Cerebellar nuclear complex (tissue), 1 donor: Measurements from ENCODE around the gene TMEM14C.

ENCODE experiments used
- DNase-seq, 2 experiments: peaks; one replicate each; lab custom pipeline; 2025; lab: John Stamatoyannopoulos, UW

TMEM14C gene

DNA sequence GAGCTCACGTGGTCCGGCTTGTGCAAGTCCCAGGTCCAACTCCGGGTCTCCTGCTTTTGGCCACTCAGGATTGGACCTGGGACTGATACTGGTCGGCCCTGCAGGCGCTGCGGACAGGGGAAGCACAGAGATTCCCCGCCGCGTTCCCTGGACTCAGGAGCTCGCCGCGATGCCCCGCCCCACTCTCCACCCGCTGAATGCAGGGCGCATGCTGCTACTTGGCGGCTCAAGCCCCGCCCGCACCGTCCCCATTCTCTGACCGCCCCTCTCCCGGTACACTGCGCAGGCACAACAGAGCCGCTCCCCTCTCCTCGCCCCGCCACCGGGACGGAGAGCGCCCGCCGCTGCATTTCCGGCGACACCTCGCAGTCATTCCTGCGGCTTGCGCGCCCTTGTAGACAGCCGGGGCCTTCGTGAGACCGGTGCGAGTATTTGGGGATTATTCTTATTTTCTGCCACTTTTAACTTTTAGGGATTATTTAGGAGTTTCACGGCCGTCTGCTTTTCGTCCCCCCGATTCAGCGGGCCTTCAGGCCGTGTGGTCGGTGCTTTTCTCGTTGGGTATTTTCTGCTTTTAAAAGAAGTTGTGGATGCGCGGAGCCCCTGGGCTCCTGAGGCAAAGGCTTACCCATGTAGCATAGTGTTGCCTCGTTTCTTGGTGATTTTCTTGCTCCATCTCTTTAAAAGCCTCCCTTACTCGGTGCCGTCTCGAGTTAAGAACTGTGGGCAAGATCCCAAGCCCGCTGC lies at the start of gene TMEM14C:
TMEM14C (plus strand) TSS at position 251 of the 747 bp plus-strand sequence. CDS start 1,544 bp downstream, outside the sequence.
- DNase-seq, result peak; percentile 89 to 99

DNA sequence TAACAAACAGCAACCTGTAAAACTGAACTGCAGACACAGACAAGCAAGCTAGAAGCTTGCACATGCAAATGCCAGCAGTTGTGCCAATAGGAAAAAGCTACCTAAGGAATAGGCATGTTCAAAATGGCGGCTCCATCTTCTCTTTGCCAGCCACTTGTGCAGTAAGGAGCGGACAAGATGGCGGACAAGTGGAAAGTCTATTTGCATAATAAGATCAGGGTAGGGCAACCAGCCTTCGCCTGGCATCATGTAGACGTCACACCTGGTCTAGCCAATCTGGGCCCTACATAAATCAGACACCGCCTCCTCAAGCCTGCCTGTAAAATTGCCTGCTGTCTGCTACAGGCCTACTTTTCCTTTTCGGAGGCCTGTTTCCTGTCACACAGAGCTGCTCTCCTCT lies 46.5 kb upstream of the TMEM14C start:
- no peak for DNase-seq

DNA sequence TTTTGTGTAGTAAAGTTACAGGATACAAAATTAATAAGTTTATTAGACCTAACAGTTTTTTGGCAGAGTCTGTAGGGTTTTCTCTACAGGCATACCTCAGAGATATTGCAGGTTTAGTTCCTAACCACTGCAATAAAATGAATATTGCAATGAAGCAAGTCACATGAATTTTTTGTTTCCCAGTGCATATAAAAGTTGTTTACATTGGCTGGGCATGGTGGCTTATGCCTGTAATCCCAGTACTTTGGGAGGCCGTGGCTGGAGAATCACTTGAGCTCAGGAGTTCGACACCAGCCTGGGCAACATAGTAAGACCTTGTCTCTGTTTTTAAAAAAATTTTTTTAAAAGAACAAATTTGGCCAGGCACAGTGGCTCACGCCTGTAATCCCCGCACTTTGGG lies 44.4 kb upstream of the TMEM14C start:
- no peak for DNase-seq

DNA sequence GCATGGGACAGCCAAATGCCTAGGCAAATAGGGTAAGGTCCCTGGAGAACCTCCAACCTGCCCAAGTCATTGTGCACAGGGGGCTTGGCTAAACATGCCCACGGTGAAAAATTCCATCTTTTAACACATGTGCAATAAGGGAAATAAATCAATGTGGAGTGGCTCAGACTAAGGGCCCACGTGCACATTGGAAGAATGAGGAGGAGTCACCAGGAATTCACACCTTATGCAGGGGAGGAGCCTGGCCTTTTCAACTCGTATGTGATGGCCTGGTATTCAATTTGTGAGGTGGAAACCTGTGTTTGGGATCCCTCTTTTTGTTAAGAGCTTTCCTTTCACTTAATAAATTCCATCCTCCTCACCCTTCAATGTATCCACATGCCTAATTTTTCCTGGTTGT lies 41.1 kb upstream of the TMEM14C start:
- no peak for DNase-seq

DNA sequence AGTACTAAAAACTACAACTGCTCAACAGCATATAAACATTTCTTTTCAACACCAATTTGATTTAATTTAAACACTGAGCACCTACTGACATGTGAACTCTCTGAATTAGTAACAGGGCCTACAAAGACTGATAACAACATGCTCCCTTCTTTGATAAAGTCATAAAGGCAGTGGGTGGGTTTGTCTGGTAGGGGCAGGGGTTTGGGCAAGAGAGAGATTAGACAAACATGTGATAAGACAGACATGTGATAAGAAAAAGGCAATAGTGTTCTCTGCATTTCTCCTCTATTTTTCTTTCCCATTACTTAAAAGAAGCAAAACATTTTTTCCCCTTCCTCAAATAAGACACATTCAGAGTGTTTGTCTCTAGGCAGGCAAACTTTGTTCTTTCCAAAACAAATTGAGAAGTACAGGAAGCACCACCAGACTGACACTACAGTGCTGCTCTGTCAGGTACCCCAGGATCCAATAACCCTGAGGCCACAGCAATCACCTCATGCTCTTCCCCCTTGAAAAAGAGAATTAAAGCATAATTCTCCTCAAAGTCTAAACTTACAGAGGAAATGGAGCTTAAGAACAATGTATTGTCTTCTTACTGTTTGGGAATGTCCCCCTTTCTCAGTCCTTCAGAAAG lies 40.4 kb upstream of the TMEM14C start:
- DNase-seq, result no peak

DNA sequence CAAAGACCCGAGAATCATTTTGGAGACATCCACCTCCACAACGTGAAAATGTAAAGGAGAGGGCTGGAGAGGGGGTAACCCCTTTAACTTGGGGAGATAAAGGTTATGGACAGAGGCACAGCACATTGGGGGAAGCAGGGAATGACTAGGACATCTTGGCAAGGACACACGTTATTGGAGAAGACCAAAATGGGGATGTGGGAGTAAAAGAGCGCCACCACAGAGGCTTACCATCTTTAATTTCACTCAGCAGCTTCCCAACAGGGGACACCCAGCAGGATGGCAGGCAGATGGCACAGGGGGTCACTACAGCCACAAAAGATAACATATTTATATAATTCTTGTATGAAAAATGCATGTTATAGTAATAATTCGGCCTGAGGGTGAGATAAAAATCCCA lies 38.3 kb upstream of the TMEM14C start:
- no peak for DNase-seq

DNA sequence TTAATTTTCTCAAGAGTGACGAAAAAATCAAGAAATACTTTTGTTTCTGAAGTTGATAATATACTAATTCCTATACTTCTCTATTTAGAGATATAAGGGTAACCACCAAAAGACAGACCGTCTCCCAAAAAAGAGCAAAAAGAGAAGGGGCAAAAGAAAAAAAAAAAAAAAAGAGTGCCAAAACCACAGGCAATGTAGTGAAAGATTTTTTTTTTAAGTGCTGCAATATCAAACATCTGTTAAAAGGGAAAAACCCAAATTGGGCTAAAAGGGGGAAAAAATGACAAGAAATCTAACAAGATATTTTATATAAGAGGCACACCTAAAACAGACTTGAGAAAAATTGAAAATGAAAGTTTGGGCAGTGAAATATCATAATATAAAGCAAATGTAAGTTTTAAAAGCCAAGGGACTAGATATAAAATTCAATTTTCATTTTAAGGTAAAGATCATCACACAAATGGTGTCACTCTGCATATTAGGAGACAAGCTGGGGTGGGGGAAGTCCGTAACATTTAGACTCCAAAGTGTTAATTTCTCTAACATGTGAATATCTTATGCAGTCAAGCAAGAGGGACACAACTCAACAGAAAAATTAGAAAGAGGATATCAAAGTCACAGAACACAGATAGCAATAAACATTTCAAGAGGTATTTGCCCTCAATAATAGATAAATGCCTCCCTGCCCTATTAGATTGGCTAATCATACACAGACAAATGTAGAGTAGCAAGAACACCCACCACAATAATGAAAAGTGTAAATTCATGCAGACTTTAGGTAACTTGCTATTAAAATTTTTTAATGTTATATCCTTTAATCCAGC lies 37.6 kb upstream of the TMEM14C start:
- no peak for DNase-seq

DNA sequence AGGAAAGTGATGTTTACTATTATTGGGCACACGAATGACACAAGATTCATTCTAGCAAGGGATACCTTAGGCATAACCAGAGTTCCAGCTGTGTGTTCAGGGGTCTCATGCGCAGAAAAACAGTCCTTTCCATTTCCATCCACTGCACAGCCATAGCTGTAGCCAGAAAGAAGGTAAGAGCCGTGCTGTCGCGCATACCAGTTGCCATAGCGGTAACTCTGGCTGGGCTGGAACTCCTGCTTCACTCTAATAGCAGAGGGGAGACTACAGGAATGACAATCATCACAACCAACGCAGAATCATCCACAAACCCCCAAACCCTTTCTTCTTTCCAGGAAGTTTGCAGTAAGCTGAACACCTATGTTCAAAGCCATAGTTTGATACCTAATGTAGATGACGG lies 36.0 kb upstream of the TMEM14C start:
- DNase-seq, result no peak

DNA sequence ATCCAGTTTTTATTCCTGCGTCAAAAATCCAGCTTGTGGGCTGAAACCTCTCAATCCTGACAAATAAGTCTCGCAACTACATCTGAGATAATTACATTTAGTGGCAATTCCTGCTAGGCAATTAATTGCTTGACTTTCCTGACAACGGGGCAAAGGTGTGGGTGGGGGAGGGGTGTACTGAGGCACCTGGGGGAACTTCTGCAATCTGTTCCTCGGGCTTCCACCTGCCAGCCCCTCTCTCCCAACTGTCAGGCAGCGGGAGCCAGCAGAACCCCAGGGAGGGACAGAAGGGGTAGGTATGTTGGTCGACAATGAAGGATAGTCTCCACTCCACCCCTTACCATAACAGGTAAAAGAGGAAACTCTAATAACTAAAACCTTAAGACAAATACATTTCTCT lies 35.3 kb upstream of the TMEM14C start:
- no peak for DNase-seq

DNA sequence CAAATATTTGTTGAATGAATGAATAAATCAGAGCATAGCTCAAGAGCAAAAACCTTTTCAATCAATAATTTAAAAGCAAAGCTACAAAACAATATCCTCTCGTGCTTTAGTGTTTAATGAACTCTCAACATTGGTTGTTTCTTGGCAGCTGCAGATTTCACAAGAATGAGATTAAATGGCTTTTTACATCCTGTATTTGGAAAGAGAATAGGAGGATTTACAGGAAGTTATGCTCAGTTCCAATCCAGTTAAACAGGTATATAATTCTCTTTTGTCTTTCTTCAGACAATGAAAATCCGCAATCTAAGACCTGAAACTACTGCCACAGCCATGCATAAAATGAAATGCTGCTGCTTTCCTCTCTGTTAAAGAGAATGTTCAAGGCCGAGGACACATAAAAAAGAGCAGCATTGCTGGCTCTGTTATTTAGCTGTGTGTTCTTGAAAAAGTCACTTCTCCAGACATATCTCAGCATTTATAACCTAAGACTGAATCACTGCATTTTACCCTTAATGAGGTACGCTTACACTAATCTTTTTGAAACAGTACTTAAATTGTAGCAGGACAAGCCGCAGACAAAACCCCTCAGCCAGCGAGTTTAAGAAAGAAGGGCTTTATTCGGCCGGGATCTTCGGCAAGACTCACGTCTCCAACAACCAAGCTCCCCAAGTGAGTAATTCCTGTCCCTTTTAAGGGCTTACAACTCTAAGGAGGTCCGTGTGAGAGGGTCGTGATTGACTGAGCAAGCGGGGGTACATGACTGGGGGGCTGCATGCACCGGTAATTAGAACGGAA lies 32.0 kb upstream of the TMEM14C start:
- no peak for DNase-seq

DNA sequence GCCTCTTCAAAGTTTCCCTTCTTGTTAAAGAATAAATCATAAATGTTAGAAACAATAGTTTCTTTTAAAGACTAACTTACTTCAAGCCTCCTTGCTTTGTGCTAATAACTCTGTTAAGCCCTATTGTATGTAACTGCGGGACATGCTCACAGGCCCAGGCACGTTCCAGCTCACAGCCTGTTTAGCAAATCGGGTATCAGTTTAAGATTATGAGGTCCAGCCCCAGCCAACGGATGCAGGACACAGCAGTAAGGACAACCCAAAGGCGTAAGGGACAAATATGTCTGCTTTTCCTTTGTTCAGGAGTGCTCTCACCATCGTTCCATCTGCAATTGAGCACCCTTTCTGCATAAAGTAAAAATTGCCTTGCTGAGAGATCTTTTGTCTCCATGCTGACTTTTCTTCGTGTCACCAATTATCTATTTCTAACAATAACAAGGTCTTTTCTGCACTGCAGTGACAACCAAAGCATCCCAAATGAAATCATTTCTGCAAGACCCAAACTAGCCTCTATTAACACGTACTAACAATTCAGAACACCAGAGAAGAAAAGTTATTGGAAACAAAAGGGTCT lies 29.8 kb upstream of the TMEM14C start:
- DNase-seq, result no peak

DNA sequence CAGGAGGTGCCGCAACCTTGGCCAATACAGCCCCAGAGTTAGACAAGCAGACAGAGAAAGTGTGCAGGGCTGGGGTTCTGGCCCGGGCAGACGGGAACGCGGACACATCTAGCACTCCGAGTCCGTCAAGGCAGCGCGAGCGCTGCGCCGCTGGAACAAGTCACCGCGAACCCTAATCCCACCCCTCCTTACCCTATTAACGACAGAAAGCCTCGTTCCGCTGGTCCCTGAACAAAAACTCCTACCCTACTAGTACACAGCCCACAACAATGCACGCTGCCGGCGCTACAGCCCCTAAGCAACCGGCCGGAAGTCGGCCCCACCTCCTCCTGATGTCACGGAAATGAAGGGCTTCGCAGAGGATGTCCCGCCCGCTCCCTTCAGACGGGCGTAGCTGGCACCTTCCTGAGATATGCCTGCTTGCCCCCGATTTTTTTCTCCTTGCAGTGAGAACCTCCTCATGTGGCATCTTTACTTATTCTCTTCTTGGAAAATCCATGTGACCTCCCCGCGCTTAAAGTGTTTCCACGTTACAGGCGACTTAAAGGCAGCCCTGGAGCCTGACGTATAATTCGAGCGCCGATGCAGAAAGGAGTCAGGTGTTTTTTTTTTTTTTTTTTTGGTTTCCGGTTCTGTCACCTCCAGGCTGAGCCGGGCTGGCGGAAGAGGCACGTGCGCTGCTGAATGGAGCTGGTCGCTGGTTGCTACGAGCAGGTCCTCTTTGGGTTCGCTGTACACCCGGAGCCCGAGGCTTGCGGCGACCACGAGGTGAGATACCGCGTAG lies 28.4 kb upstream of the TMEM14C start, which contains the start of the genes C6orf52 and PAK1IP1:
C6orf52 (minus strand) TSS at position 315 of the 784 bp plus-strand sequence. CDS start 7,066 bp downstream, outside the sequence.
PAK1IP1 (plus strand) TSS at position 671 of the 784 bp plus-strand sequence; CDS start at position 685, 14 bp downstream.
- peak; percentile 17 to 84 for DNase-seq

DNA sequence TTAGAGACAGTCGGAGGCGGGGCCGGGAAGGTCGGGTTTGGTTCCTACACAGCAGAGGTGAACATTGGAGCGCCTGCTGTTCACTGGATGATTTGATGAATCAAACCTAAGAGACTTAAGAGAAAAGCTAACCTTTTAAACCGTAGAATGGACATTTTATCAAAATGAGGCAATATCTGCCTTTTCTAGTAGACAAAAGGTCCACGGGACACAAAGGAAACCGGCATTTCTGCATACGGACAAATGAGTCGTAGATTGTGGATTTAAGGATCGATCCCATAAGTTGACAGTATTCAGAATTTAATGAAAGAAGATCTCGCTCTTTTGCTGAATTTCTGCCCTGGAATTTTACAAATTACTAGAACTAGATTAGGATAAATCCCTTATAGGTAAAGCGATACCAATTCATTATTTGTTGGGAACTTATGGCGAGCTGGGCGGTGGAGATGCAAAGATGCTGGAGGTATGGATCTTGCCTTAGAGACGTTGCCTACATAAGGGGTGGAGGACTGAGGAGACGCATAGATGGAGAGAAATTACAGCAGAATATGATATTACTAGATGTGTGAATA lies 27.7 kb upstream of the TMEM14C start:
- no peak for DNase-seq

DNA sequence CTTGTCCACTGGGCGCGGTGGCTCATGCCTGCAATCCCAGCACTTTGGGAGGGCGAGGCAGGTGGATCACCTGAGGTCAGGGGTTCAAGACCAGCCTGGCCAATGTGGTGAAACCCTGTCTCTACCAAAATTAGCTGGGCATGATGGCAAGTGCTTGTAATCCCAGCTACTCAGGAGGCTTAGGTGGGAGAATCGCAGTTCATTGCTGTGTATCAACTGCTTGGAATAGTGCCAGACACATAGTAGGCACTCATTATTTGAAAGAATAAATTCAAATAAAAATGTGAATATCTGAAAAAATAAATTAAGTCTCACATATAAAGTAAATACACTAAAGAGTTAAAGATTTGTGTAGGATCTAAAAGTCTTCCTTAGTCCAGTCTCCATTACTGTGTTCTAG lies 26.2 kb upstream of the TMEM14C start:
- DNase-seq, result no peak

DNA sequence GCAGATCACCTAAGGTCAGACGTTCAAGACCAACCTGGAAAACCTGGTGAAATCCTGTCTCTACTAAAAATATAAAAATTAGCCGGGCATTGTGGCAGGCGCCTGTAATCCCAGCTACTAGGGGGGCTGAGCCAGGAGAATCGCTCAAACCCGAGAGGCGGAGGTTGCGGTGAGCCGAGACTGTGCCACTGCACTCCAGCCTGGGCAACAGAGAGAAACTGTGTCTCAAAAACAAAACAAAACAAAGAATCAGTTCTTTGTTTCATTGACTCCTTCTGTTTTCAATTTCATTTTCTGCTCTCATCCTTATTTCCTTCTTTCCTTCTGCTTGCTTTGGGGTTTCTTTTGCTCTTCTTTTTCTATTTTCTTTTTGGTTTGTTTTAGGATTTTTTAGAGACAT lies 8.9 kb upstream of the TMEM14C start:
- DNase-seq, result no peak

DNA sequence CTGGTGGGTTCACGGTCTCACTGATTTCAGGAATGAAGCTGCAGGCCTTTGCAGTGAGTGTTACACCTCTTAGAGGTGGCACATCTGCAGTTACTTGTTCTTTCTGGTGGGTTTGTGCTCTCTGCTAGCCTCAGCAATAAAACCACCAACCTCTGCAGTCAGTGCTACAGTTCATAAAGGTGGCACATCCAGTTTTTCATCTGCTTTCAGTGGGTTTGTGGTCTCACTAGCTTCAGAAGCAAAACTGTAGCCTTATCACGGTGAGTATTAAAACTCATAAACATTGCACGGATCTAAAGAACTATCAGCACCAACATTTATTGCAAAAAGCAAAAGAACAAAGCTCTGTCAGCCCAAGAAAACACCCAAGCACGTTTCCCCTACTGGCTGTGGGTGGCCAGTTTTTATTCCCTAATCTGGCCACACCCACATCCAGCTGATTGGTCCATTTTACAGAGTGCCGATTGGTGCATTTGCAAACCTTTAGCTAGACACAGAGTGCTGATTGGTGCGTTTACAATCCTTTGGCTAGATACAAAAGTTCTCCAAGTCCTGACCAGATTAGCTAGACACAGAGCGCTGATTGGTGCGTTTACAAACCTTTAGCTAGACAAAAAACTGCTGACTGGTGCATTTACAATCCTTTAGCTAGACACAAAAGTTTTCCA lies 3.4 kb upstream of the TMEM14C start:
- no peak for DNase-seq

DNA sequence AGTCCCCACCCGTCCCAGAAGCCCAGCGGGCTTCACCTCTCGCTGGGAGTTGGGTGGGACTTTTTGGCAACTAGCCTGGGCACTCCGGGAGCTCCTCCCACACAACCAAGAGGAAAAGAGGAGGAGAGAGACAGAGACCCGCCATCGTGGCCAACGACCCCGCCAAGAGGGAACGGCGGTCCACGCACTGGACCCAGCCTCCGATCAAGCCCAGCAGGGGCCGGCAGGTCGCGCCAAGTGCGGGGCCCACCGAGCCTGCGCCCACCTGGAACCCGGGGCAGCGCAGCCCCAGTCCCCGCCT lies 3.0 kb upstream of the TMEM14C start:
- DNase-seq, result no peak

DNA sequence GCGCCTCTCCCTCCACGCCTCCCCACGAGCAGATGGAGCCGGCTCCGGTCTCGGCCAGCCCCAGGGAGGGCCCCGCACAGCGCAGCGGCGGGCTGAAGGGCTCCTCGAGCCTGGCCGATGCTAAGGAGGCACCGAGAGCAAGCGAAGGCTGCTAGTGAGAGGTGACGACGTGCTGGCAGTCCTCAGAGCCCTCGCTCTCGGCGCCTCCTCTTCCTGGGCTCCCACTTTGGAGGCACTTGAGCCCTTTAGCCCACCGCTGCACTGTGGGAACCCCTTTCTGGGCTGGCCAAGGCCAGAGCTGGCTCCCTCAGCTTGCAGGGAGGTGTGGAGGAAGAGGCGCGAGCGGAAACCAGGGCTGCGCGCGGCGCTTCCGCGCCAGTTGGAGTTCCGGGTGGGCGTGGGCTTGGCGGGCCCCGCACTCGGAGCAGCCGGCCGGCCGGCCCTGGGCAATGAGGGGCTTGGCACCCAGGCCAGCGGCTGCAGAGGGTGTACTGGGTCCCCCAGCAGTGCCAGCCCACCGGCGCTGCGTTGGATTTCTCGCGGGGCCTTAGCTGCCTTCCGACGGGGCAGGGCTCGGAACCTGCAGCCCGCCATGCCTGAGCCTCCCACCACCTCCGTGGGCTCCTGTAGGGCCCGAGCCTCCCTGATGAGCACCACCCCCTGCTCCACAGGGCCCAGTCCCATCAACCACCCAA lies 2.5 kb upstream of the TMEM14C start:
- DNase-seq, result no peak
